Common myeloid progenitor, CD34-positive (primary cell): ENCODE results near the gene GALR3.
A peak's percentile ranks its signal among the peaks of the same experiment; 100 is the strongest.

ENCODE experiments used
- CTCF ChIA-PET: fragments of 350-600 bp; sonication (Branson Sonifier 250); formaldehyde crosslinking; loops from one replicate; lab custom pipeline; 2021; ENCODE audit warnings: antibody characterized with exemption; lab: Charles Lee
- POLR2A ChIA-PET: fragments of 350-600 bp; sonication (Branson Sonifier 250); formaldehyde crosslinking; loops from one replicate; lab custom pipeline; 2021; ENCODE audit warnings: antibody characterized with exemption; lab: Charles Lee
- DNase-seq, 3 donors: peaks; one replicate each; pipeline versions ENCODE4 v3.0.0 to v3.0.0-alpha.2; 2013
- H3K27ac ChIP-seq, 2 experiments: 1 replicate in 1 of 2; 2 replicates in 1 of 2; pipeline ENCODE4 v1.7.0; 2013; ENCODE audit warnings: inconsistent platforms in 2 of 2, low read length in 2 of 2, mild to moderate bottlenecking in 2 of 2, low read depth in 1 of 2, moderate library complexity in 1 of 2; ENCODE audit not compliant: severe bottlenecking in 2 of 2, insufficient read depth in 1 of 2, poor library complexity in 1 of 2
- H3K27me3 ChIP-seq, 5 experiments: replicated peaks in 2 of 5; 1 replicate in 3 of 5; 2 replicates in 2 of 5; pipeline versions ENCODE4 v1.6.1 to v1.7.0; 2013; ENCODE audit warnings: low read length in 4 of 5, mild to moderate bottlenecking in 2 of 5, moderate library complexity in 2 of 5, inconsistent platforms in 1 of 5; ENCODE audit not compliant: insufficient read depth in 5 of 5, control insufficient read depth in 4 of 5
- H3K36me3 ChIP-seq, 4 experiments: 1 replicate in 2 of 4; 2 replicates in 2 of 4; pipeline versions ENCODE4 v1.6.1 to v1.7.0; 2013; ENCODE audit warnings: low read length in 3 of 4, control low read depth in 1 of 4, mild to moderate bottlenecking in 1 of 4; ENCODE audit not compliant: control insufficient read depth in 4 of 4, insufficient read depth in 4 of 4
- H3K4me1 ChIP-seq, 4 experiments: 1 replicate in 3 of 4; 2 replicates in 1 of 4; pipeline versions ENCODE4 v1.6.1 to v1.7.1; 2013; ENCODE audit warnings: low read length in 3 of 4, mild to moderate bottlenecking in 3 of 4, control low read depth in 1 of 4, inconsistent platforms in 1 of 4, moderate library complexity in 1 of 4; ENCODE audit not compliant: control insufficient read depth in 4 of 4, insufficient read depth in 4 of 4; ENCODE audit errors: control extremely low read depth in 1 of 4
- H3K4me3 ChIP-seq, 7 experiments: 1 replicate in 4 of 7; 2 replicates in 3 of 7; pipeline versions ENCODE4 v1.5.1 to v1.7.0; 2013; ENCODE audit warnings: mild to moderate bottlenecking in 7 of 7, low read length in 6 of 7, moderate library complexity in 6 of 7, inconsistent platforms in 2 of 7, low read depth in 2 of 7, control low read depth in 1 of 7; ENCODE audit not compliant: insufficient read depth in 4 of 7, control insufficient read depth in 1 of 7; ENCODE audit errors: extremely low read depth in 1 of 7
- H3K9me3 ChIP-seq, 5 experiments: 1 replicate in 4 of 5; 2 replicates in 1 of 5; pipeline versions ENCODE4 v1.6.1 to v1.7.1; 2013; ENCODE audit warnings: low read length in 4 of 5, mild to moderate bottlenecking in 2 of 5, inconsistent platforms in 1 of 5, low read depth in 1 of 5, moderate library complexity in 1 of 5; ENCODE audit not compliant: control insufficient read depth in 4 of 5, insufficient read depth in 2 of 5; ENCODE audit errors: control extremely low read depth in 1 of 5
- WGBS: methylation state at CpG from one replicate; pipeline ENCODE4 v1.1.5; 2013; ENCODE audit not compliant: insufficient coverage; 5-methylcytosine and 5-hydroxymethylcytosine counted together

The GALR3 gene

DNA sequence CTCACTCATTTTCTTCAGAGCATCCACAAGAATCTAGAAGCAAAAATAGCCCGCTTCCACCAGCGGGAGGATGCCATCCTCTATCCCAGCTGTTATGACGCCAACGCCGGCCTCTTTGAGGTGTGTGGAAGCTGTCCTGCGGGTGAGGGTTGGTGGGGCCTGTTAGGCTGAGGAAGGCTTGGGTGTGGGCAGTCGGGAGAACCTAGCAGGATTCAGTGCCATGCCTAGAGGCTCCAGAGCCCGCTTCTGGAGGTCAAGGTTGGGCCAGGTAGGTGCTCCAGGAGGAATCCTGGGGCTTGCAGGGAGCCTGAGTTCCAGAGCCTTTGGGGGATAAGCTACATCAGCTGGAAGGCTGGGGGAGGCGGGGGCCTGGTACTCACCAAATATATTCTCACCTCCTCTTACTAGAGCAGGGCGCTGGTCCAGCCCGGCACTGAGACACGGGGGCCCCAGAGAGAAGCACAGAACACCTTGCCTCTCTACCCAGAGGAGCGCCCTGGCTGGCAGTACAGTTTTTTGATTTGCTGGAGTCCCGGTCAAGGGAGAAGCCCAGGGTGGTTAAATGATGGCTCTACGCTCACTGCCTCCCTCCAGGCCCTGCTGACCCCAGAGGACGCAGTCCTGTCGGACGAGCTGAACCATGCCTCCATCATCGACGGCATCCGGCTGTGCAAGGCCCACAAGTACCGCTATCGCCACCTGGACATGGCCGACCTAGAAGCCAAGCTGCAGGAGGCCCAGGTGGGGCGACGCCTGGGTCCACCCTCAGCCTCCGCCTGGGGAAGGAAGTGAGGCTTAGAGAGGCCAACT, 10.1 kb upstream of the GALR3 start:
- no peak overlapping the region for H3K27ac ChIP-seq
- WGBS: 98% methylated on average over 24 of the region's 27 CpGs
- peaks cover 0 to under 1% (median 0%) of the 10 kb centered on the region in 5 experiments for H3K27me3 ChIP-seq
- POLR2A ChIA-PET: no interaction called here
- no peak for DNase-seq
- H3K4me1 ChIP-seq: peaks cover 2 to 20% (median 11%) of the 10 kb centered on the region in 4 experiments
- no peaks in the 10 kb centered on the region for H3K9me3 ChIP-seq
- CTCF ChIA-PET: interaction anchor here (7.0 to 9.3 kb wide), 2 partner anchors 14 to 50 kb away, joined by 39 to 142 read pairs; no protein-coding TSS in a partner anchor
- H3K36me3 ChIP-seq: peaks cover 2 to 31% (median 23%) of the 10 kb centered on the region in 4 experiments
- no peak overlapping the region for H3K4me3 ChIP-seq

DNA sequence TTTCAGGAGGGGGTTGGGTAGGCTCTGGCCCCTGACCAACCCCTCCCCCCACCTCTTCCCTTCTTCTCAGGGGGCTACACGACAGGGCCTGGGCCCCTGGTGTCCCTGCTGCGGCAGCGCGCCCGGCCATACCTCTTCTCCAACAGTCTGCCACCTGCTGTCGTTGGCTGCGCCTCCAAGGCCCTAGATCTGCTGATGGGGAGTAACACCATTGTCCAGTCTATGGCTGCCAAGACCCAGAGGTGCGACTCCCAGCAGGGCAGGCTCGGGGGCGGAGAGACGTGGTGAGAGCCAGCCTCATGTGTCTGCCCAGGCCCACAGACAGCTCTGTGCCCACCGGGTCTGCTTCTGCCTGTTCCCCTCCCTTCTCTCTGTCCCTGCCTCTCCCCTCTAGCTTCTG, 7.6 kb upstream of the GALR3 start:
- H3K27ac ChIP-seq: no peak overlapping the region
- DNase-seq: no peak
- H3K36me3 ChIP-seq: peaks cover 2 to 31% (median 23%) of the 10 kb centered on the region in 4 experiments
- POLR2A ChIA-PET: no interaction called here
- H3K4me3 ChIP-seq: no peak overlapping the region
- no peaks in the 10 kb centered on the region for H3K9me3 ChIP-seq
- H3K27me3 ChIP-seq: peaks cover 0 to 16% (median 5%) of the 10 kb centered on the region in 5 experiments
- 98% methylated on average over 7 of the region's 12 CpGs for WGBS
- H3K4me1 ChIP-seq: peaks cover 0 to 21% (median 17%) of the 10 kb centered on the region in 4 experiments
- CTCF ChIA-PET: interaction anchor here (1.0 to 9.3 kb wide), 6 partner anchors 7 to 71 kb away, joined by 3 to 142 read pairs (median 22); partner anchors contain the start of gene GCAT

DNA sequence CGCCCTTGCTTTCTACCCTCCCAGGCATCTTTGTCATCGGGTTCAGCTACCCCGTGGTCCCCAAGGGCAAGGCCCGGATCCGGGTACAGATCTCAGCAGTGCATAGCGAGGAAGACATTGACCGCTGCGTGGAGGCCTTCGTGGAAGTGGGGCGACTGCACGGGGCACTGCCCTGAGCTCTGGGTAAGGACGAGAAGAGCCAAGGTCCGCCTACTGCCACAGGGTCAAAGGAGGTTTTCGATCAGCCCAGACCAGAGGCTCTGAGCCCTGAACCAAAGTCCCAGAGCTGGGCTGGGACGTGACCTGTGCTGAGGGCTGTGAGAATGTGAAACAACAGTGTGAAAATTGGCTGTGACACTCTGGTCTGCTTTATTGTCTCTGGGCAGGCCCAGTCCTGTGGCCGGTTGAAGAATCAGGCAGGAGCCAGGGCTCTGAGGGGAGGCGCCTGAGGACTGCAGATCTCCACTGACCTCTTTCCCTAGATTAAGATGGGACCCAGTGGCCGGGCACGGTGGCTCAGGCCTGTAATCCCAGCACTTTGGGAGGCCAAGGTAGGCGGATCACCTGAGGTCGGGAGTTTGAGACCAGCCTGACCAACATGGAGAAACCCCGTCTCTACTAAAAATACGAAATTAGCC, 6.5 kb upstream of the GALR3 start:
- H3K27me3 ChIP-seq: peaks cover 0 to 16% (median 5%) of the 10 kb centered on the region in 5 experiments
- no peak overlapping the region for H3K27ac ChIP-seq
- H3K4me3 ChIP-seq: no peak overlapping the region
- H3K4me1 ChIP-seq: peaks cover 0 to 21% (median 17%) of the 10 kb centered on the region in 4 experiments
- no peaks in the 10 kb centered on the region for H3K9me3 ChIP-seq
- WGBS: 98% methylated on average over 18 of the region's 23 CpGs
- POLR2A ChIA-PET: interaction anchor here (2.0 kb wide), 1 partner anchor 27 kb away, joined by 7 read pairs; the partner anchor contains the start of gene ANKRD54
- CTCF ChIA-PET: interaction anchor here (0.5 to 9.3 kb wide), 13 partner anchors 9 to 149 kb away, joined by 3 to 142 read pairs (median 10); partner anchors contain the start of genes ANKRD54 and GCAT
- DNase-seq: no peak
- H3K36me3 ChIP-seq: peaks cover 2 to 31% (median 23%) of the 10 kb centered on the region in 4 experiments

DNA sequence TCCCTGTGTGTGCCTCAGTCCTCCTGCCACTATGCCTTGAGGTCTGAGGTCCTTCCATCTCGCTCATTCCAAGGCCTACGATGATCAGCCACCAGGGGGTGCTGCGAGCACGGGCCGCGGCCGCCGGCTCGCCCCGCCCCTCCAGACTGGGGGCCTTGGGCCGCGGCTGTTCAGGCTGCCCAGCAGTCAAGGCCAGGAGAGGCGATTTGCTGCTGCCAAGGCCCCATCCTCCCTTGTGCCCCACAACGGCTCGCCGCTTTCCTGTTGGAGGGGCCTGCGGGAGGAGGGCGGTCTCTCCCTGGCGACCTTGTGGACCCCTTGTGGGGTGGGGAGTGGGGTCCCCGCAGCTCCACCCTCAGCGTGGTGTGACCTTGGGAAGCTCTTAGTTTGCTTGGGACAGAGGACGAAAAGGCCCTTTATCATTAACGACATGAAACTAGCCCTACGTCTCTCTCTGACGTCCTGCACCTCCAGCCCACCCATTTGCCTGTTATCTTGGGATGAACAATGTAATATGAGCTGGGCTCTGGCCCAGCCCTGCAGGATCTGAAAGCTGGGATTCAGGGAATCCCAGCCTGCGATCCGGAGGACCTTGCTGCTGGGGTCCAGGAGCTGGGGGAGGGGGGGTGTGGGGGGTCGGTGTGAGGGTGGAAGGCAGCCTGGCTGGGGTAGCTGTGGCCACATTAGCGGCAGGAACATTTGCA, 5.3 kb upstream of the GALR3 start:
- H3K9me3 ChIP-seq: no peaks in the 10 kb centered on the region
- DNase-seq: peak in 2 of 3 donors; percentile 71 to 77
- H3K4me3 ChIP-seq: peak overlapping the region in 6 of 7 experiments; percentile 8 to 70 (median 40)
- H3K27ac ChIP-seq: no peak overlapping the region
- H3K36me3 ChIP-seq: peaks cover 2 to 26% (median 18%) of the 10 kb centered on the region in 4 experiments
- CTCF ChIA-PET: interaction anchor here (0.6 to 9.3 kb wide), 23 partner anchors 10 to 175 kb away, joined by 3 to 142 read pairs (median 6); partner anchors contain the start of genes ANKRD54 and GCAT
- POLR2A ChIA-PET: interaction anchor here (1.6 to 2.1 kb wide), 3 partner anchors 10 to 45 kb away, joined by 3 to 8 read pairs (median 7); partner anchors contain the start of genes ANKRD54 and GCAT
- H3K4me1 ChIP-seq: peaks cover 0 to 21% (median 17%) of the 10 kb centered on the region in 4 experiments
- WGBS: 4% methylated on average over 9 of the region's 29 CpGs
- H3K27me3 ChIP-seq: peaks cover 0 to 16% (median 7%) of the 10 kb centered on the region in 5 experiments

DNA sequence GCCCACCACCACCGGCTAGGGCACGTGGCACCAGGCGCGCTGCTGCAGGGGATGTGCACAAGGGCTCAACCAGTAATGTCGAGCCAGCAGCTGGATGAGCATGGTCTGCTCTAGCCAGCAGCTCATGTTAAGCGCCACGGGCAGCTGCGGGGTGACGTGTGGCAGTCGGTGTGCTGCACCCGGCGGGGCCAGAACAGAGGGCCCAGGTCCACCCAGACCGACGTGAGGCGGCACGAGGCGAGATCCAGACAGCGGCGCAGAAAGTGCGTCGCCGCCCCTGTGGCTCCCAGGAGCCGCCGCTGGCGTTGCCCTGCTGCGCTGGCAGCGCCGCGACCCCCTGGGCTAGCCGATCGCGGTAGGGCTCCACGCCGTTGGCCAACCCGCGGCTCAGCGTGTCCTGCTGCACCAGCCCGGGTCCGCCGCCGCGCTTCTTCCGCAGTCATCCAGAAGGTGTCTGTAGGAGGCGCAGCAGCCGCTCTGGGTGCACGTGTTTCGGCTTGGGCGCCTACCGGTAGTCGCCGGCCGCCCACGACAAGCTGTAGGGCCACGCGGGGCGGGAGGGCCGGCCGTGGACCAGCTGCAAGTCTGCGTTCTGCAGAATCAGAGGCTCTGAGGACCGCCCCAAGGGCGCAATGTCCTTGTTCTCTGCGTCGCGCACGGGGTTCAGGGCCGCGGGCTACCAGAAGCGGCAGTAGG, 4.6 kb upstream of the GALR3 start:
- peak overlapping the region in 5 of 7 experiments; percentile 8 to 70 (median 54) for H3K4me3 ChIP-seq
- no peaks in the 10 kb centered on the region for H3K9me3 ChIP-seq
- H3K36me3 ChIP-seq: peaks cover 2 to 21% (median 15%) of the 10 kb centered on the region in 4 experiments
- no peak overlapping the region for H3K27ac ChIP-seq
- peaks cover 0 to 16% (median 7%) of the 10 kb centered on the region in 5 experiments for H3K27me3 ChIP-seq
- peaks cover 0 to 21% (median 17%) of the 10 kb centered on the region in 4 experiments for H3K4me1 ChIP-seq
- peak in 2 of 3 donors; percentile 78 to 84 for DNase-seq
- 4% methylated on average over 54 of the region's 68 CpGs for WGBS
- ChIA-PET POLR2A (interaction anchor here (1.6 to 2.1 kb wide), 3 partner anchors 10 to 45 kb away, joined by 3 to 8 read pairs (median 7); partner anchors contain the start of genes ANKRD54 and GCAT), CTCF (interaction anchor here (0.6 to 9.3 kb wide), 25 partner anchors 9 to 175 kb away, joined by 3 to 142 read pairs (median 5); partner anchors contain the start of genes ANKRD54 and GCAT)

DNA sequence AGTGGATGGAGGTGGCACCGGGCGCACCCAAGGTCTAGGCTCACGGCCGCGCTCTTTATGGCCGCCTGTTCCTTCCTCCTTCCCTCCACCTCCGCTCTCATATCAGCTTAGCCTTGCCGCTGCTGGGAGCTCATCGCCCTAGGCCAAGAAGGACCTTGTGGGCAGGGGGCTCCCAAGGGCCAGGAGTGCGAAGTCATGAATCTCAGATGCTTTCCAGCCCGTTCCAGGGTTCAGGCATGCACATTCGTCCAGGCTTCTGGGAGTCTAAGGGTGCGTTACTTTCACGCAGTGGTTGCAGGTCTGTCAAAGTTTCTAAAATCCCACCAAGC, 4.1 kb upstream of the GALR3 start:
- Histone ChIP-seq H3K27ac (no peak overlapping the region), H3K4me3 (peak overlapping the region in 3 of 7 experiments; percentile 54 to 70 (median 56)), H3K9me3 (no peaks in the 10 kb centered on the region), H3K27me3 (peaks cover 0 to 16% (median 7%) of the 10 kb centered on the region in 5 experiments), H3K4me1 (peaks cover 0 to 25% (median 19%) of the 10 kb centered on the region in 4 experiments), H3K36me3 (peaks cover 2 to 20% (median 15%) of the 10 kb centered on the region in 4 experiments)
- WGBS: 30% methylated on average over 14 of the region's 14 CpGs
- no peak for DNase-seq
- POLR2A ChIA-PET: interaction anchor here (1.6 to 2.1 kb wide), 2 partner anchors 11 to 44 kb away, joined by 3 to 8 read pairs; partner anchors contain the start of gene GCAT
- CTCF ChIA-PET: interaction anchor here (0.8 to 9.3 kb wide), 12 partner anchors 8 to 176 kb away, joined by 3 to 142 read pairs (median 10); partner anchors contain the start of gene GCAT
